Measurements from ENCODE around the gene YAF2.
"Not testable (repeated sequence)": the region's sequence is repeated elsewhere in the genome, so short reads cannot be mapped to it uniquely, and the experiment has no call there.

Gene YAF2

DNA sequence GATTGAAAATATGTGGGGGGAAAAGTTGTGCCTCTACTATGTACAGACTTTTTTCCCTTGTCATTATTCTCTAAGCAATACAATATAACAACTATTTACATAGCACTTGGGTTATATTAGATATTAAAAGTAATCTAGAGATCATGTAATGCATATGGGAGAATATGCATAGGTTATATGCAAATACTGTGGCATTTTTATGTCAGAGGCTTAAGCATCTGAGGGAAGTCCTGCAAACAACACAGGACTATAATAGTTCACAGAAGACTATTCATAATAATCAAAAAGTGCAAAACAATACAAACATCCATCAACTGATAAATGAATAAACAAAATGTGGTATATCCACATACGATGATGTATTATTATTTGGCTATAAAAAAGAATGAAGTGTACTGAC lies 33.7 kb downstream of the YAF2 start:
- Histone ChIP-seq H3K36me3 (ENCODE audit: control insufficient read depth in 5 of 5, insufficient read depth in 5 of 5, low read length in 5 of 5) (peaks cover 0 to 11% (median 0%) of the 10 kb centered on the region in 5 donors), H3K27me3 (ENCODE audit: control insufficient read depth in 5 of 5, insufficient read depth in 4 of 5, low read length in 5 of 5) (no peaks in the 10 kb centered on the region), H3K9me3 (ENCODE audit: control insufficient read depth in 5 of 5, low read length in 5 of 5) (no peaks in the 10 kb centered on the region), H3K4me3 (ENCODE audit: low read depth in 1 of 5, low read length in 5 of 5) (no peak overlapping the region), H3K4me1 (ENCODE audit: control insufficient read depth in 5 of 5, insufficient read depth in 5 of 5, low read length in 5 of 5) (no peaks in the 10 kb centered on the region), H3K27ac (ENCODE audit: low read depth, low read length) (no peak overlapping the region), H3K9ac (ENCODE audit: low read length in 5 of 5) (no peak overlapping the region)

DNA sequence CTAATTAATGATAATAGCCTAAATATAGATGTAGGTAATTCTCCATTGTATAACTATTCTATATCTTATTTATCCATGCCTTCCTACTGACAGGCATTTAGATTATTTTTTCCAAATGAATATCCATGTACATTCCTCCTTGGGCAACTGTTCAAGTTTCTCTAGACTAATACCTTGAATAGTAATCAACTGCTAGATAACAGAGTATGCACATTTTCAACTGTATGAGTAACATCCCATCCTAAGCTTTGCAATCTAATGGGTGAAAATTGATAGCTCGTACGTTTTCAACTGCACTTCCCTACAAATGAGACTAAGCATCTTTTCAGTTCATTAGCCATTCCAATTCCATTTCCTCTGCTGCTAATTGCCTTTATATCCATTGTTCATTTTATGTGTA lies 37.0 kb downstream of the YAF2 start:
- Histone ChIP-seq H3K36me3 (ENCODE audit: control insufficient read depth in 5 of 5, insufficient read depth in 5 of 5, low read length in 5 of 5) (peaks cover 0 to 33% (median 14%) of the 10 kb centered on the region in 5 donors), H3K27ac (ENCODE audit: low read depth, low read length) (no peak overlapping the region), H3K4me1 (ENCODE audit: control insufficient read depth in 5 of 5, insufficient read depth in 5 of 5, low read length in 5 of 5) (no peaks in the 10 kb centered on the region), H3K27me3 (ENCODE audit: control insufficient read depth in 5 of 5, insufficient read depth in 4 of 5, low read length in 5 of 5) (no peaks in the 10 kb centered on the region), H3K4me3 (ENCODE audit: low read depth in 1 of 5, low read length in 5 of 5) (no peak overlapping the region), H3K9me3 (ENCODE audit: control insufficient read depth in 5 of 5, low read length in 5 of 5) (no peaks in the 10 kb centered on the region), H3K9ac (ENCODE audit: low read length in 5 of 5) (no peak overlapping the region)

DNA sequence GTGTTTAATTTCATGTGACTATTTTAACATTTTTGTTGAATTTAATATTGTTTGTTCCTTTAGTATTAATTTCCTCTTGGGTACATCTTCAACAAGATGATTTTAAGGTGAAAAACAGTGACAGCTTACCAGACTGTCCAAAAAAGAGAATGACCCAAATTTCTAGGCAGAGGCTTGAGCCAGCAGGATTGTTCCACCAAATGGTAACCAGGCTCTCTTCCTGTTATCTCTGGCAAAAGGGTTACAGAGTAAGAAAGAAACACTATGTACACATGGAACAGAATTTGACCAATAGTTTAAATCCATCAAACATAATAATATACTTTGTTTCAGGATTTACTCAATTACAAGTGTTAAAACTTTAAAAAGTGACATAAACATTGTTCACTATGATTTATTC lies 39.0 kb downstream of the YAF2 start:
- no peaks in the 10 kb centered on the region for H3K4me1 ChIP-seq (ENCODE audit: control insufficient read depth in 5 of 5, insufficient read depth in 5 of 5, low read length in 5 of 5)
- no peaks in the 10 kb centered on the region for H3K9me3 ChIP-seq (ENCODE audit: control insufficient read depth in 5 of 5, low read length in 5 of 5)
- H3K27me3 ChIP-seq (ENCODE audit: control insufficient read depth in 5 of 5, insufficient read depth in 4 of 5, low read length in 5 of 5): no peaks in the 10 kb centered on the region
- peaks cover 0 to 27% (median 14%) of the 10 kb centered on the region in 5 donors for H3K36me3 ChIP-seq (ENCODE audit: control insufficient read depth in 5 of 5, insufficient read depth in 5 of 5, low read length in 5 of 5)
- H3K9ac ChIP-seq (ENCODE audit: low read length in 5 of 5): no peak overlapping the region
- no peak overlapping the region for H3K27ac ChIP-seq (ENCODE audit: low read depth, low read length)
- H3K4me3 ChIP-seq (ENCODE audit: low read depth in 1 of 5, low read length in 5 of 5): no peak overlapping the region

DNA sequence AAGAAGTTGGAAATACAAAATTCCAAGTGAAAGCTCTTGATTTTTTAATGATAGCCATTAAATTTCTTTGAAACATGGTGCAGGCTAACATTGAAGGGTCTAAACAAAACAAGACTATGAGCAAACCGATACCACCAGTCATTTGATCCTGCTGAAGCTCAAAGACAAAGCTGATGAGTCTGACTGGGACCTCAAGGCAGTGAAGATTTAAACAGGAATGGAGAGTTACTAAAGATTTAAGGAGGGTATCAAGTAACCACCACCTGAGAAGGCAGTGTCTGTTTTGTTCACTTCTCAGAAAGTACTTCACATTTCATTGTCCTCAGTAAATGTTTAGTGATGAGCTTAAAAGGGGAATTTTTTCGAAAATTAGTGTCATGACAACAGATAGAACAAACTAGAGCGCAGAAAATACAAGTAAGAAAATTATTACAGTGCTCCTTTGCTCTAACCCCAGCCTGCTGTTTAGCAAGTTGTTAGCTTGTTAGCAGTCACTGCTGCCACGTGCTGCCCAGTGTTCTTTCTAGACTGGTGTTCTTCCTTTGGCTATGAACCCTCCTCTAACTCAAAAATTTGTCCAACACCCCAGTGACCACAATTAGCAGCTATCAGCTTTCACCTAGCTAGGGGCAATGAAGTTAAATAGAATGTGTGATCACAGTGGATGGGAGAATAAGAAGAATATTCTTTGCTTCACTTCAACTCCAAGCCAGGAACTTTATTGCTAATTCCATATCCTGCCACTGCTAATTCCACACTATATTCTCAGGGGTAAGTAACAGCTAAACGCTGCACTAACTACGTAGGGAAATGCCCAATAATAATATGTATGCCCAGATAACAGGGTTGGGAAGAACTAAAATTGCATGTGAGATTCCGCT lies 41.1 kb downstream of the YAF2 start:
- H3K4me1 ChIP-seq (ENCODE audit: control insufficient read depth in 5 of 5, insufficient read depth in 5 of 5, low read length in 5 of 5): no peaks in the 10 kb centered on the region
- H3K27ac ChIP-seq (ENCODE audit: low read depth, low read length): no peak overlapping the region
- peaks cover 6 to 41% (median 23%) of the 10 kb centered on the region in 5 donors for H3K36me3 ChIP-seq (ENCODE audit: control insufficient read depth in 5 of 5, insufficient read depth in 5 of 5, low read length in 5 of 5)
- no peaks in the 10 kb centered on the region for H3K27me3 ChIP-seq (ENCODE audit: control insufficient read depth in 5 of 5, insufficient read depth in 4 of 5, low read length in 5 of 5)
- H3K9me3 ChIP-seq (ENCODE audit: control insufficient read depth in 5 of 5, low read length in 5 of 5): no peaks in the 10 kb centered on the region
- H3K9ac ChIP-seq (ENCODE audit: low read length in 5 of 5): no peak overlapping the region
- no peak overlapping the region for H3K4me3 ChIP-seq (ENCODE audit: low read depth in 1 of 5, low read length in 5 of 5)

DNA sequence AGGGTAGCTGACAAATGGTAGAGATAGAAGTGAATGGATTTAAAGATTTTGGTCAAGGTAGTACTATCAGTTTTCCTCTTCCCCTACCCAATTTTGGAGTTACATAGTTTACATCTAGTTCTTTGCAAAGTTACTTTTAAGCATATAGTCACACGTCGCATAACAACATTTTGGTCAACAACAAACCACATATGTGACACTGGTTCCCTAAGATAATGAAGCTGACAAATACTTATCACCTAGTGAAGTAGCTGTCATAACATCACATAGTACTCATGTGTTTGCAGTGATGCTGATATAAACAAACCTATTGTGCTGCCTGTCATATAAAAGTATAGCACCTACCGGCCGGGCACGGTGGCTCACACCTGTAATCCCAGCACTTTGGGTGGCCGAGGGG lies 45.4 kb downstream of the YAF2 start:
- Histone ChIP-seq H3K4me3 (ENCODE audit: low read depth in 1 of 5, low read length in 5 of 5) (no peak overlapping the region), H3K9ac (ENCODE audit: low read length in 5 of 5) (no peak overlapping the region), H3K27ac (ENCODE audit: low read depth, low read length) (no peak overlapping the region), H3K4me1 (ENCODE audit: control insufficient read depth in 5 of 5, insufficient read depth in 5 of 5, low read length in 5 of 5) (no peaks in the 10 kb centered on the region), H3K36me3 (ENCODE audit: control insufficient read depth in 5 of 5, insufficient read depth in 5 of 5, low read length in 5 of 5) (peaks cover 6 to 33% (median 16%) of the 10 kb centered on the region in 5 donors), H3K9me3 (ENCODE audit: control insufficient read depth in 5 of 5, low read length in 5 of 5) (no peaks in the 10 kb centered on the region), H3K27me3 (ENCODE audit: control insufficient read depth in 5 of 5, insufficient read depth in 4 of 5, low read length in 5 of 5) (no peaks in the 10 kb centered on the region)

DNA sequence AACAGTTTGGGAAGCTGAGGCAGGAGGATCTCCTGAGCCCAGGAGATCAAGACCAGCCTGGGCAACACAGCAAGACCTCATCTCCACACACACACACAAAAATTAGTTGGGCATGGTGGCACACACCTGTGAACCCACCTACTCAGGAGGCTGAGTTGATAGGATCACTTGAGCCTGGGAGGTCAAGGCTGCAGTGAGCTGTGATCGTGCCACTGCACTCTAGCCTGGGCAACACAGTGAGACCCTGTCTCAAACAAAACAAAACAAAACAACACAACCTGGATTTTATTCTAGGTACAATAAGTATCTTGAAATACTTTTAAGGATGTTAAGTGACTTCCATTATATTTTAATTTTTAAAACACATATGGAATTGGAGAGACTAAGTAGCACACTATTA lies 45.8 kb downstream of the YAF2 start:
- Histone ChIP-seq H3K27ac (ENCODE audit: low read depth, low read length) (no peak overlapping the region), H3K4me1 (ENCODE audit: control insufficient read depth in 5 of 5, insufficient read depth in 5 of 5, low read length in 5 of 5) (no peaks in the 10 kb centered on the region), H3K9ac (ENCODE audit: low read length in 5 of 5) (no peak overlapping the region), H3K4me3 (ENCODE audit: low read depth in 1 of 5, low read length in 5 of 5) (no peak overlapping the region), H3K36me3 (ENCODE audit: control insufficient read depth in 5 of 5, insufficient read depth in 5 of 5, low read length in 5 of 5) (peaks cover 6 to 33% (median 14%) of the 10 kb centered on the region in 5 donors), H3K9me3 (ENCODE audit: control insufficient read depth in 5 of 5, low read length in 5 of 5) (no peaks in the 10 kb centered on the region), H3K27me3 (ENCODE audit: control insufficient read depth in 5 of 5, insufficient read depth in 4 of 5, low read length in 5 of 5) (no peaks in the 10 kb centered on the region)

DNA sequence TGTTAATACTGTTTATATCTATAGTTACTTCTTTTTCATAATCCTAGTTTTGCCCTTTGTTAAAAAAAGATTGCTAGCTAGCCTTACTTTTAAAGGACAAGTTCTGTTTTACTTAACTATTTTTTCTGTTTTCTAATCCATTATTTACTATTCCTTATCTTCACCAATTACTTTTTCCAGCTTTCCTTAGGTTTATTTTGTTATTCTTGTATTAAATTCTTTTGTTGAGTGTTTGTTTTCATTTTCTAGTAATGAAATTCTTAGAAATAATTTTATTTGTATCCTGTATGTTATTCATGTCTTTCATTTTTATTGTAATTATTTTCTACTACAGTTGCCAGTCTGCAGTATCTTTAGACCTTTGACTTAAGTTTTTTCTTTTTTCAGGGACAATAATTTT lies 47.7 kb downstream of the YAF2 start:
- H3K4me1 ChIP-seq (ENCODE audit: control insufficient read depth in 5 of 5, insufficient read depth in 5 of 5, low read length in 5 of 5): no peaks in the 10 kb centered on the region
- no peaks in the 10 kb centered on the region for H3K27me3 ChIP-seq (ENCODE audit: control insufficient read depth in 5 of 5, insufficient read depth in 4 of 5, low read length in 5 of 5)
- H3K9me3 ChIP-seq (ENCODE audit: control insufficient read depth in 5 of 5, low read length in 5 of 5): no peaks in the 10 kb centered on the region
- no peak overlapping the region for H3K4me3 ChIP-seq (ENCODE audit: low read depth in 1 of 5, low read length in 5 of 5)
- no peak overlapping the region for H3K9ac ChIP-seq (ENCODE audit: low read length in 5 of 5)
- no peak overlapping the region for H3K27ac ChIP-seq (ENCODE audit: low read depth, low read length)
- H3K36me3 ChIP-seq (ENCODE audit: control insufficient read depth in 5 of 5, insufficient read depth in 5 of 5, low read length in 5 of 5): peaks cover 3 to 17% (median 8%) of the 10 kb centered on the region in 5 donors

DNA sequence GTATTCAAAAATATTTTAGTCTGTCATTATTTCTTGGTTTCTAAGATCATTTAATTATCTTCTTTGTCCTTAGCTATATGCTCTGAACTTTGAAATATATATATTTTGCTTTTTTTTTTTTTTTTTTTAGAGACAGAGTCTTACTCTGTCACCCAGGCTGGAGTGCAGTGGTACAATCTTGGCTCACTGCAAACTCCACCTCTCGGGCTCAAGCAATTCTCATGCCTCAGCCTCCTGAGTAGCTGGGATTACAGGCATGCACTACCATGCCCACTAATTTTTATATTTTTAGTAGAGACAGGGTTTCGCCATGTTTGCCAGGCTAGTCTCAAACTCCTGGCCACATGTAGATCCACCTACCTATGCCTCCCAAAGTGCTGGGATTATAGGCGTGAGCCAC lies 49.8 kb downstream of the YAF2 start:
- H3K27me3 ChIP-seq (ENCODE audit: control insufficient read depth in 5 of 5, insufficient read depth in 4 of 5, low read length in 5 of 5); H3K4me3 ChIP-seq (ENCODE audit: low read depth in 1 of 5, low read length in 5 of 5); H3K9ac ChIP-seq (ENCODE audit: low read length in 5 of 5); H3K27ac ChIP-seq (ENCODE audit: low read depth, low read length); H3K9me3 ChIP-seq (ENCODE audit: control insufficient read depth in 5 of 5, low read length in 5 of 5); H3K4me1 ChIP-seq (ENCODE audit: control insufficient read depth in 5 of 5, insufficient read depth in 5 of 5, low read length in 5 of 5): not testable (repeated sequence)
- H3K36me3 ChIP-seq (ENCODE audit: control insufficient read depth in 5 of 5, insufficient read depth in 5 of 5, low read length in 5 of 5): peaks cover 4 to 16% (median 5%) of the 10 kb centered on the region in 5 donors

DNA sequence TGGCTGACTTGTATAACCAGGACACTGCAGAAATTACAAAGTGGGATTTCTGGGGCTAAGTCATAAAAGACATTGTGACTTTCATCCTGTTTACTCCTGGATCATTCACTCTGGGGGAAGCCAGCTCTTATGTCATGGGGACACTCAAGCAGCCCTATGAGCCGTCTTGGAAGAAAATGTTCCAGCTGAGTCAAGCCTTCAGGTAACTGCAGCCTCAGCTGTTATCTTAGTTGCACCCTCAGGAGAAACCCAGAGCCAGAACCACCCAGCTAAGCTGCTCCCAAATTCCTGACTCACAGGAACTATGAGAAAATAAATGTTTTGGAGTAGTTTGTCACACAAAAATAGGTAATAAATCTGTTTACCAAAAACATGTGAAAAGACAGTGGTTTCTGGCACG lies 50.2 kb downstream of the YAF2 start:
- H3K4me3 ChIP-seq (ENCODE audit: low read depth in 1 of 5, low read length in 5 of 5): no peak overlapping the region
- peaks cover 3 to 15% (median 5%) of the 10 kb centered on the region in 5 donors for H3K36me3 ChIP-seq (ENCODE audit: control insufficient read depth in 5 of 5, insufficient read depth in 5 of 5, low read length in 5 of 5)
- no peak overlapping the region for H3K9ac ChIP-seq (ENCODE audit: low read length in 5 of 5)
- H3K27me3 ChIP-seq (ENCODE audit: control insufficient read depth in 5 of 5, insufficient read depth in 4 of 5, low read length in 5 of 5): no peaks in the 10 kb centered on the region
- no peaks in the 10 kb centered on the region for H3K9me3 ChIP-seq (ENCODE audit: control insufficient read depth in 5 of 5, low read length in 5 of 5)
- no peak overlapping the region for H3K27ac ChIP-seq (ENCODE audit: low read depth, low read length)
- no peaks in the 10 kb centered on the region for H3K4me1 ChIP-seq (ENCODE audit: control insufficient read depth in 5 of 5, insufficient read depth in 5 of 5, low read length in 5 of 5)

DNA sequence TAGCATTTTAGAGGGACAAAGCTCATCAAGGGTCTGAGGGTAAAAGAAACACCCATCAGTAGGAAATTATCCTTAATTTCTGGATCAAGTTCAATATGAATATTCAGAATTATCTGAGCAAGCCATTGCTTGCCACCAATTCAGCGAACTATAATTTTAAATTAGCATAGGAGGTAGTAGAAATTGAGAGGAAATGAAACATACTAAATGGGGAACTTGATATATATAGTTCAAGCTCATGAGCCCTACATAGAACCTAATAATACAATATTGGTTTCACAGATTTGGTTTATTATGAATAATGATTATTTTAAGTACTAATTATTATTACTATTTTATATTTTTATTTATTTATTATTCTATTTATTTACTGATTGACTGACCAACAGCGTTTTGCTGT lies 51.3 kb downstream of the YAF2 start:
- no peaks in the 10 kb centered on the region for H3K4me1 ChIP-seq (ENCODE audit: control insufficient read depth in 5 of 5, insufficient read depth in 5 of 5, low read length in 5 of 5)
- H3K27me3 ChIP-seq (ENCODE audit: control insufficient read depth in 5 of 5, insufficient read depth in 4 of 5, low read length in 5 of 5): no peaks in the 10 kb centered on the region
- H3K9ac ChIP-seq (ENCODE audit: low read length in 5 of 5): no peak overlapping the region
- no peak overlapping the region for H3K4me3 ChIP-seq (ENCODE audit: low read depth in 1 of 5, low read length in 5 of 5)
- H3K27ac ChIP-seq (ENCODE audit: low read depth, low read length): no peak overlapping the region
- H3K9me3 ChIP-seq (ENCODE audit: control insufficient read depth in 5 of 5, low read length in 5 of 5): no peaks in the 10 kb centered on the region
- peaks cover 0 to 6% (median 3%) of the 10 kb centered on the region in 5 donors for H3K36me3 ChIP-seq (ENCODE audit: control insufficient read depth in 5 of 5, insufficient read depth in 5 of 5, low read length in 5 of 5)
